Esophagus squamous epithelium (tissue), 4 donors: ENCODE data around the gene BCL2.

Experiments
- CTCF ChIP-seq, 6 experiments: fragments of 450-650 bp in 4 of 6; fragments of 200-600 bp in 2 of 6; sonication (generic) in 2 of 6; IDR thresholded peaks; one replicate each; pipeline ENCODE4 v1.5.1; 2016 to 2019; ENCODE audit warnings: antibody characterized with exemption in 6 of 6, mild to moderate bottlenecking in 4 of 6, moderate library complexity in 4 of 6
- POLR2A ChIP-seq, 4 donors: fragments of 450-650 bp; IDR thresholded peaks; one replicate each; pipeline ENCODE4 v1.6.1; 2017; ENCODE audit warnings: antibody characterized with exemption in 4 of 4, mild to moderate bottlenecking in 4 of 4, moderate library complexity in 3 of 4

GRCh38 chr18:63292831-63293683 lies 26.5 kb downstream of the BCL2 start:
- TF ChIP-seq CTCF (IDR thresholded peaks at IDR 0.05) = no peak
- TF ChIP-seq POLR2A (IDR thresholded peaks at IDR 0.05) = no peak
